ENCODE measurements around the gene CYTH1.

Gene CYTH1, protein sequence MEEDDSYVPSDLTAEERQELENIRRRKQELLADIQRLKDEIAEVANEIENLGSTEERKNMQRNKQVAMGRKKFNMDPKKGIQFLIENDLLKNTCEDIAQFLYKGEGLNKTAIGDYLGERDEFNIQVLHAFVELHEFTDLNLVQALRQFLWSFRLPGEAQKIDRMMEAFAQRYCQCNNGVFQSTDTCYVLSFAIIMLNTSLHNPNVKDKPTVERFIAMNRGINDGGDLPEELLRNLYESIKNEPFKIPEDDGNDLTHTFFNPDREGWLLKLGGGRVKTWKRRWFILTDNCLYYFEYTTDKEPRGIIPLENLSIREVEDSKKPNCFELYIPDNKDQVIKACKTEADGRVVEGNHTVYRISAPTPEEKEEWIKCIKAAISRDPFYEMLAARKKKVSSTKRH

DNA sequence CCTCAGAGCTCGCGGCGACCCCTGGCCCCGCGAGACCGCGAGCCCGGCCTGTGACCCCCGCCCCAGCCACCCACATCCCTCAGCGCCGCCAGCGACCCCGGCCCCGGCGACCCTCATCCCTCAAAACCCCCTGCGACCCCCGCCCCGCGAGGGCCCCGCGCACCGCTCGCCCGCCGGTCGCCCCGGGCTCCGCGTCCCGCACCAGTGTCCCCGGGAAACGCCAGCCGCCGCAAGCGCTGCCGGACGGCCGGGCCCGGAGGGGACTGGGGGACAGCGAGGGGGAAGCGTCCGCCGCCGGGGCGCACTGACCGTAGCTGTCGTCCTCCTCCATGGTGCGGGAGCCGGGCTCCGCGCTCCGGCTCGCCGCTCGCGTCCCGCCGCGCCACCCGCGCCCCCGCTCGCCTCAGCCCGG, at the start of gene CYTH1:
Gene CYTH1, minus strand, starts transcription at position 381 of the 412 bp plus-strand sequence. Its CDS starts 50 bp downstream, at position 331.
- no peak for DNase-seq

DNA sequence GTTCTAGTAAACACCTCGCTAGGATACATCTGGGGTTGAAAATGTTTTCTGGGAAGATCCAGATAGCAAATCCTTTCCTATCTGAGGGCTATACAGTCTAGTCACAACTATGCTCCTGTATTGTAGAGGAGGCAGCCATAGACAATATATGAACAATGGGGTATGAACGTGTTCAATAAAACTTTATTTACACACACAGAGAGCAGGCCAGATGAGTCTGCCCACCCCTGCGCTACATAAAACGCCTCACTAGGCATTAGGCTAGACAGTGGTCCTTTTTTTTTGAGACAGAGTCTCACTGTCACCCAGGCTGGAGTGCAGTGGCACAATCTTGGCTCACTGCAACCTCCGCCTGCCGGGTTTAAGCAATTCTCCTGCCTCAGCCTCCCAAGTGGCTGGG, 47.4 kb upstream of the CYTH1 start:
- no peak for DNase-seq

DNA sequence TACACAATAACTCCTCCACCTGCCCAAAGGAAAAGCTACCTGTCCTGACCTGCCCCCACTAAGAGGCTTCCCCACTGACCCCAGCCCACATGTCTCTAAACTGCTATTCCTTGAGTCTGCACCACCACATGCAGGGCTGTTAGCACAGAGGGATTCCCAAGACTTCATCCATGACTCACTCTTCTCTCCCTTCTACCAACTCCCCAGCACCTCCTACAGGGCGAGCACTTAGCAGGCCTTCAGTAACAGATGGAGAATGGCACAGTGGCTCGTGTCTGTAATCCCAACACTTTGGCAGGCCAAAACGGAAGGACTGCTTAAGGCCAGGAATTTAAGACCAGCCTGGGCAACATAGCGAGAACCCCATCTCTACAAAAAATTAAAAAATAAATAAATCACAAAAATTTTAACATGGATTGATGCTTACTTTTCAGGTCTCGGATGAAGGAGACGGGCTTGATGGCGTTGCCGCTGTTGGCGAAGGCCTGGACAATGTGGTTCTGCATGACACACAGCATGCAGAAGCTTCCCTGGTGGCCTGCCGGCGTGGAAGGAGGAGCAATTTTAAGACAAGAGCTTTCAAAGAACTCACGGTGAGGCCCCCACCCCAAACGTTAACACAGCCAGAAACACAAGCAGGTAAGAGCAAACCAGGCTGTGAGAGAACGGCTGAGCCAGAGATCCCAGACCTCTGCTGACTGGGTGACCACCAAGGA, 46.6 kb upstream of the CYTH1 start:
- peak in 1 of 2 experiments; percentile 36 for DNase-seq

DNA sequence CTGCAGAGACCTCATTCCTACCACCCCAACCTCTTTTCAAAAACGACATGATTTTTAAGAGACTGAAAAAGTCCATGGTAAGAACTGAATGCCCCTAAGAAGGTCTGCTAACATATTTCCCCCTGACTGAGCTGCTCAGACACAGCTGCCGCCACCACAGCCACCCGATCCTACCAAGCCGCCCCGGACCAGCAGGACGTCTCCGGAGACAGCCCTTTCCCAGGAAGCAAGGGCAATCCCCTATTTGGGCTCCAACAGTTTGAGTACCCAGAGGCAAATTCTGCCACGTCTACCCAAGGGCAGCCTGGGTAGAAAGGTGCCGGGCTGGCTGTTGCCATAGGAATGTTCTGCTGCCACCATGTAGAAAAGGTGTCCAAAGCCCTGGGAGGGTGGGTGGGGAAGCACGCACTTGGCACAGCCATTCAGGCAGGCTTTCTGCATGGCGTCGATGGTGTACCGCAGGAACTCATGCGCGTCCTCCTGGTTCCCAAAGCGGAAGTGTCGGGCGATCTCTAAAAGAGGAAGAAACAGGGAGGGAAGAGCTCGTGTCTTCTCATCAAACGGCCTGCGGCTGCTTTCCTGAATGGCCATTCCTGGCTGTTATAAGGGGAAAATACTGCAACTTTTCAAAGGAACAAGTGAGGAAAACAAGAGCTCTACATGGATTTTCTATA, 44.9 kb upstream of the CYTH1 start:
- no peak for DNase-seq

DNA sequence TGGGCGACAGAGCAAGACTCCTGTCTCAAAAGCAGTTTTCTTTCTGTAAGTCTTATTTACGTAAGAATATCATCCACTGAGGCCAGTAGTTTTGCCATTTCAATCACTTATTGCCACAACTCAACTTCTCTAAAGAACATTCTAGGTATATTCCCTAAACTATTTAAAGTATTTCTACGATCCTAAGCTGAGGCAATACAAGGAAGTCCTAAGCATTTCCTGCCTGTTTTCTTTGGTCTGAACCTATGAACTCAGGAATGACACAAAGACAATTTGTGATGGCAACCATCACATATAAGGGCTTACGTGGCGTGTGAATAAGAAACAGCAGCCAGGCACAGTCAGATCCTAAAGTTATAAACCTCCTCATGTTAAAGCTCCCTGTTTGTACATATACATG, 44.3 kb upstream of the CYTH1 start:
- DNase-seq: no peak

DNA sequence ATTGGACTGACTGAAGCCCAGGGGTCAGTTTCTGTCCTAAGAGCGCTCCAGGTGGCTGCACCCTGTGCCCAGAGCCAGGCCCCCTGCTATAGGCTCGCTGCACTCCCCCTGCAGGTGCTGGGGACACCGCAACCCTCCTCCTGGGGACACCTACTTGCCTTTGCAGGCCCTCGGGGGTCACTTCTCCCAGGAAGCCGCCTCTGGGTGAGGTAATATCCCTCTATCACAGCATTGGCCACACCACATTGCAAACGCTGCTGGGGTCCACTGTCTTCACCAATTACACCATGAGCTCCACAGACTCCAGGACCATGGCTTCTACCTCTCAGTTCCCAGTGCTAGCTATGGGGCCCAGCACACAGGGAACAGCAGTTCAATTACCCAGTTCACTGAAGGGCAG, 43.6 kb upstream of the CYTH1 start:
- no peak for DNase-seq

DNA sequence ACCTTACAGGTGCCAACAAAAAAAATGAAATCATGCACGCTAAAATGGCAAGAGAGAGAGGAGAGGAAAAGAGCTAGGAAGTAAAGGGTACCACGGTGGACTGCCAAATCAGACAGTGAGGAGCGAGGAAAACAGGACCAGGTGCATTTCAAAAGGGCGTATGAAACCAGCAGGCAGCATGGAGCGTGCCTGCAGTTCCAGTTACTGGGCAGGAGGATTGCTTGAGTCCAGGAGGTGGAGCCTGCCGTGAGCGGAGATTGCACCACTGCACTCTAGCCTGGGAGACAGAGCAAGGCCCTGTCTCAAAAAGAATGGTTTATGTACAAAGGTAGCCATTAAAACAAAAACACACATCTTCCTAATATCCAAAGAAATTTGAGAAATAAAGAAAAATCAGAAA, 42.2 kb upstream of the CYTH1 start:
- DNase-seq: no peak

DNA sequence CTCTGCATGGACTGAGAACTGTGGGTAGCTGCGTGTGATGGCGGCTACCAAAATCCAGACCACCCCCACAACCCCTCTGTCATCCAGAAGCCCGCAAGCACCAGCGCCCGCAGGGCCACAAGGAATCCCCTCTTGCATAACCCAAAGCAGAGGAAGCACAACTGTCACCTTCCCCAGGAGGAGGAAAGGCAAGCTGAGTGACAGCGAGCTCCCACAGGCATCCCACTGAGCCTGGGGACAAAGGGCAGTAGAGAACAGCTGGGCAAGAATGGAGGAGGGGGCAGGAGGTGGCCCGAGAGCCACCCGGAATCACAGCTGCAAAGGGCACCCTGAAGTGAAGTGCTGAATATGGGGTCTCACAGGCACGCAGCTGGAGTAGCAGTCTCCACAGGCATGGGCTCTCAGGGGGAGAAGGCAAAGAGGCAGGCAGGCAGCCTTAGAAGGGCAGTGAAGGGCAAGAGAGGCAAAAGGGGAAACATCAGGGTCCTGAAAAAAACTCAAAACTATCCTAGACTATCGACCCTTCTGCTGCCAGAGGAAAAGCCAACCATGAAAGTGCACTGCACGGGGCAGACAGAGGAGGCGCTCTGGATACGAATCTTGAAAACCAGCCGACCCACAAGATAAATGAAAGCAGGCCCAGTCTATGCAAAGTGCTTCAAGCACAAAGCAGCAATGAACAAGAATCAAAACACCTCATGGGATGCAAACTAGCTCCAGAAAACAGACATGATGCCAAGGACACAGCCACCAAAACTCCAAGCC, 41.4 kb upstream of the CYTH1 start:
- no peak for DNase-seq

DNA sequence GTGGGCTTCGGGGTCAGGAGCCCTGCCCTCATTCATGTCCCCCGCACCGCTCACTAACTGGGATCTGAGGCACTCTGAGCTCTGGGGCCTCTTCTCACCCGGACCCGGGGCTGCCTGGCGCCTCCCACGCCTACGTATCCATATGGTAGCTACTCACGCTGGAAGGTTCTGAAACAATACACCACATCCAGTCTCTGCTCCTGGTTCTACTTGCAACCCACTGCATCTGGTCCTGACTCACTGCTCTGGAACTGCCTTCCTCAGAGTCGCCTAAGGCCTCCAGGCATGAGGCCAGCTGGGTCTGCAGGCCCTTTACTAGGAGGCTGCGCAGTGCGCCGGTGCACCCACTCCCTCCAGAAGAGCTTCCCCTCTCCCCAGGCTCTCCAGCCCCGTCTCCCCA, 40.5 kb upstream of the CYTH1 start:
- no peak for DNase-seq

DNA sequence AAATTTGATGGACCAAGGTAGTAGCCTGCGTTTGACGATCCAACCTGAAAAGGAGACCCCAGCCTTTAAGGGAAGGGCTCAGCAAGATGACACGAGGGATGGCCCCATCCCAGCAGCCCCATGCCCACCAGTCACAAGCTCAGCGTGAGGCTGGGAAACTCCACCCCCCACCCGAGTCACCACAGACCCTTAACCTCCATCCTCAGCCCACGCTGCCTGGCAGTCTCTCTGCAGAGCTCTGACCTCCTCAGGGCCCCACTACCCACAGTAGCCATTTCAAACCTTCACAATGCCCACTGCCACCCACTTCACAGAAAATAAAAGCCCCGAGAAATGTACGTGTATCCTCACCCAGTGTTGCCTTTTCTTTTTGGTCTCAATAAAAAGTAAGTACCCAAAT, 39.9 kb upstream of the CYTH1 start:
- DNase-seq: no peak

DNA sequence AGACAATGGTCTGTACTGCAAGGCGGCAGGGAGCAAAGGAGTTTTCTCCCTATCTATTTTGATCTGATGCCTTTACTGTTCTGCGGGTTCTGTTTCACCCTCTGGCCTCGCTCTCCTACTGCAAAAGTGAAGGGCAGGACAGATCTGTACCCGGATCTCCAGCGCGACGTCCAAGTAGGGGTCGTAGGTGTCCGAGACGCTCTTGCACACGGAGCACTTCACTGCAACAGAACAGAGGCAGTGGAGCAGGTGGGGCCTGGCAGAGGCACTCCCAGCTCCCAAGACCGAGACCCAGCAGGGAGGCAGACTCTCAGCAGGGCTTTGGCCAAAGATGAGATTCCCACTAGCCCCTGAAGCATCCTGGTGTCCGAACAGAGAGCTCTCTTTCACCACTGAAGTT, 38.8 kb upstream of the CYTH1 start:
- no peak for DNase-seq

DNA sequence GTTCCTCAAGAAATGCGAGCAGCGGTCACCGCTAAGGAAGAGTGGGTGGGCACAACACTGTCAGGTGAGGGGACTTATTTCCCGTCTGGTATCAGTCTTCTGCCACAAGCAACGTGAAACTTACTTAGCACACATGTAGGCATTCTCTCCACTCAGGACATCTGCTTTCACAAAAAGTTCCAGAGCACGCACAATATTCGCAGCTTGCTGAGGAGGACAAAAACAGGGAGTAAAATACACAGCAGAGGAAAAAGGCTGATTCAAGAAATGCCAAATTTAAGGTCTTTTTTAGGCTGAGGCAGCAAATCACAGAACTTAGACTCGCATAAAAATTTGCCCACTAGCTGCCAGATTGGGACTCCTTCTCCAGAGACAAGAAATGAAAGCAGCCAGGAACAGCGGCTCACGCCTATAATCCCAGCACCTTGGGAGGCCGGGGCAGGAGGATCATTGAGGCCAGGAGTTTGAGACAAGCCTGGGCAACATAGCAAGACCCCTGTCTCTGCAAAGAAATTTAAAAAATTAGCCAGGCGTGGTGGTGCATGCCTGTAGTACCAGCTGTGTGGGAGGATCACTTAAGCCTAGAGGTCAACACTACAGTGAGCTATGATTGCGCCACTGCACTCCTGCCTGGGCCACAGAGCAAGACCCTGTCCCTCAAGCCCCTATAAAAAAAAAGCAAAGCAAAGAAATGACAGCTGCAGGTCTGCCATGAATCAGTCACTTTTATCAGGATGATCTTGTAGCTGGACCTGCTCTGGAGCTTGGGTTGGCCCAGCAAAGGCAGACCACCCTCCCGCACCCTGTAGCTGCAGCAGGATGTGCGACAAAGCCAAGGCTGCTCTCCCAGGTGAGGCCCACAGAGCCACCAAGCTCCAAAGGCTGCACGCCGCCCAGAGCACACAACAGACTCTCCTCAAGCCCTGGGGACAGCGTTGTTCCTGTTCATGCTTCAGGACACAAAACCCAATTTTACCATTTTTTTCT, 38.0 kb upstream of the CYTH1 start:
- DNase-seq: no peak

DNA sequence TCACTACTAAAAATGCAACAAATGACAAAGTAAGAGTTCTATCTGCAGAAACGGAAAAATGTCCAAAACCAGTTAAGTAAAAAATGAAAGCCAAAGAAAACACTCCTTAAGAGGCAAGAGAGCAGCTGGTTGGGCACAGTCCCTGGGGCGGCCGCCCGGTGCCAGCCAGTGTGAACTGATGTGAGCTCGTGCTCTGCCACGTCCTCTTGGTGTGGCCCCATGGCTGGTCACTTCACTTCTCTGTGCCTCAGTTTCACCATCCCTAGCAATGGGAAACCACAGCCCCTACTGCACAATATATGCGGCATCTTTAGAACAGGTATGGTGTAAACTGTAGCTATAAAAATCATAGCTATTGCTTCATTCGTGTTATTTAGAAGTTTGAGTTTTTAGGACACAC, 37.3 kb upstream of the CYTH1 start:
- no peak for DNase-seq

DNA sequence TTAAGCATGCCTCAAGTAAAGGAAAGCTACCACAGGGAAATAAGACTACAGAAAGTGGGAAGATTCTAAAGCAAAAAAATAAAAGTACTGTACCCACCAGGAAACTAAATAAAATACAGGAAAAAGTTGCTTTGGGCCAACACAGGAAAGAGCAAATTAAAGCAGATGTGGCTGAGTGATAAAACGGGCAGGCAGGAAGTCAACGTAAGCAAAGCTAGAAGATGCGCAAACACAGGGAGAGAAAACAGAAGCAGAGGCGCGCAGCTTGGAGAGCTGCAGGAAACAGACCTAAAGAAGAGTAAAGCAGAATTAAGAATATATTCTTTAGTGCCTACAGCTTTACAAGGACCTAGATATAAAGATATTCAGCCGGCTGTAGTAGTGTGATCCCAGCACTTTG, 36.9 kb upstream of the CYTH1 start:
- DNase-seq: peak in 1 of 2 experiments; percentile 34

DNA sequence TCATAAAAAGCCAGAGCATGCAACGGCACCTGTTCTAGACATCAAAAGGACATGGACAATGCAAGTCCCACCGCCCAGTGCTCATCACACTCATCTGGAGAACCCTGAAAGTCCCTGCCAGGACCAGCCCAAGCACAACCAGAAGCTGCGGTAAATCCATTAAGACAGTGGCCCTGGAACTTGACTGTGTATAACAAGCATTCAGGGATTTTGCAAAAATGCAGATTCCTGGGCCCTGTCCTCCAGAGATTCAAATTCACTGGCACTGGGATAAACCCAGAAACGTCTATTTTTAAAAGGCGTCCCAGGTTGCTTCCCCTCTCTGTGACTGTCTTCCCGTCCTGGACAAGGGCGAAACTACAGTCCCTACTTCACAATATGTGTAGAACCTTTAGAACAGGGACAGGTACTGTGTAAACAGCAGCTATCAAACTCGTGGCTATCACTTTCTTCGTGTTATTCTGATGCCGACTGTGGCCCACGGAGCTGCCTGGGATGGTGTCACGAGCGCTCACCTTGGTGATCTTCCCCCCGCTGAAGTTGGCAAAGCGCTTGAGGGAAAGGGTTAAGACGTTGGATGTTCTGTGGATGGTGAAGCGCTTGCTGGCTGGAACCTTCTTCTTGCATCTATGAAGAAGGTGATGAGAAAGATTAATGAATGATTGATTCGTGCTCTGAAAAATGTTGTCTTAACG, 36.2 kb upstream of the CYTH1 start:
- DNase-seq: no peak

DNA sequence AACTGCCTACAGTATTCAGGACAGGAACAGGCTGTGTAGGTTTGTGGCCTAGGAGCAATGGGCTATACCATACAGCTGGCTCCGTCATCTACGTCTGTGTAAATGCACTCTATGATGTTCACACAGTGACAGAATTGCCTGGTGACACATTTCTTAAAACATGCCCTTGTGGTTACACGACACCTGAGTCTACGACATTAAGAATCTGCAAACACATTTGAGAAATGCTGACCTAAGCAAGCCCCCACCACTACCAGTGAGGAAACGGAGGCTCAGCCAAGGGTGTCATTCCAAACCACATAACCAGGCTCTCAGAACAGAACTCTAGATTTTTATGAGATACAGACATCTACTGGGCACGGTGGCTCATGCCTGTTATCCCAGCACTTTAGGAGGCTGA, 35.0 kb upstream of the CYTH1 start:
- DNase-seq: peak; percentile 61 to 72

DNA sequence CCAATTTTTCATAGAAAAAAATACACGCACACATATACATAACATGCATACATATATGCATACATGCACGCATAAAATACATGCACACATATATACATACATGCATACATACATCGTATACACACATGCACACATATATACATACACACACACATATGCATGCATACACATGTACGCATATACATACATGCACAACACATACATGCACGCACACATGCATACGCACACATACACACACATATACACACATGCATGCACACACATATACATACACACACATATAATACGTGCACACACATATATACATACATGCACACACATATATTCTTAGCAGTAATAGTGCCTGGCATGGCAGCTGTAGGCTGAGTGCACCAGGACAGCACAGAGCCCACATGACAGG, 33.6 kb upstream of the CYTH1 start:
- DNase-seq: no peak

DNA sequence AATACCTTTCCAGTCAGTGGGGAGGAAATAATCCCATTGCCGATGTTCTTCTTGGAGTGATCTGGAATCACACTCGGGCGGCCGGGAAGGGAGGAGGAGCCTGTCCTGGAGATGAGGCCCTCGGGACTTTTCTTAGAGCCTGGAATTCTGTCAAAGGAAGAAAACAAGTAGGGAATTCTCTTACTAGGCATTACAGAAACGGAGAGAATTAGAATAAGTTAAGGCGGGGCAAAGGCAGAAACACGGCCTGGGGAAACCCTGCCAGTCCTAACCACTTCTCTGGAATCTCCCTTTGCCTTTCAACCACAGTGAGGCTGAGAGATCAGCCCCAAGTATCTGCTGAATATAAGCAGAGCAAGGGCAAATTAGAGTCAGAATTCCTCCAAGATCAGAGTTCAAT, 30.8 kb upstream of the CYTH1 start:
- no peak for DNase-seq

DNA sequence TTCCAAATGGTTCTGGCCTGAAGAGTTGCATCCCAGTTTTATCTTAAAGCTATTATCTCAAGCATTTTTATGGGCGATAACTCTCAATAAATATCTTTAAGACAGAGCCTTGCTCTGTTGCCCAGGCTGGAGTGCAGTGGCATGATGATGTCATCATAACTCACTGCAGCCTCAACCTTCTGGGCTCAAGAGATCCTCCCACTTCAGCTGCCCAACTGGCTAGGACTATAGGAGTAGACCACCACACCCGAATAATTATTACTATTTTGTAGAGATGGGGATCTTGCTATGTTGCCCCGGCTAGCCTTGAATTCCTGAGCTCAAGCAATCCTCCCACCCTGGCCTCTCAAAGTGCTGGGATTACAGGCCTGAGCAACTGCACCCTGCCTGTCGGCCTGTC, 26.1 kb upstream of the CYTH1 start:
- DNase-seq: no peak

DNA sequence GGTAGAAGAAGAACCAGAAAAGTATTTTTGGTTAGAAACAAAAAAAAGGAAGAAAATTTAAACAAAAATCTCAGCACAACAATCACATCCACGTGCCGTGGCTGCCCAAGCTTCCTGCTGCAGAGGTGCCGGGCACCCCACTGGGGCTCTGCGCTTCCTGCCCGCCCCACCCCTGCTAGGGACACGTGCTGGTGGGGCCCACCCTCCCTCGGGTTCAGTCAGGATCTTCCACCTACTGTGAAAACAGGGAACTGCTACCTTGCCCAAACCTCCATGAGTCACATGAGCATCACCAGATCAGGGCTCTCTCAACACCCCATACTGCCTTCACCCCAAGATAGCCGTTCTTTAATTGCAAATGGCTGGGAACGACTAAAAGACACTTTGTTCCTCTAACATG, 24.4 kb upstream of the CYTH1 start:
- DNase-seq: no peak

DNA sequence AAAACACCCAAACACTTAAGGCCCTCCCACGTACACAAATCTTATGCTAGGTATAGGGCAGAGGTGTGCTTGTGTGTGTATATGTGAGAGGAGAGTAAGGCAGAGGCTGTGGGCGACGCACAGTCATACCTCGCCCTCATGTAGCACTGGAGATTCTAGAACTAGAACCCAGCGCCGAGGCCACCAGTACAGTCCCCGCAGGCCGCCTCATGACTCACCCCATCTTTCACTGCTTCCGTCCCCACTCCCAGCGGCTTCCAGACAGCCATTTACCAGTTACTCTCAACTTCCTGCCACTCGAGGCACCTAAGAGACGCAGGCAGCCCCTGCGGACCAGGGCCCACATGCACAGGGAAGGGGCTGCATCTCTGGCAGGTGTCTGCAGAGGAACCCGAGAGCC, 23.2 kb upstream of the CYTH1 start:
- peak; percentile 77 to 83 for DNase-seq
